Heart right ventricle (tissue), 16 donors: ENCODE data around the gene NFYC. TPM values are rescaled to one million over a fixed set of nuclear protein-coding genes. Genes with fewer than 3 reads are reported as not detected.

Experiments used
- ATAC-seq, 8 donors: fragments of 200-7000 bp; cut with Tn5 transposase; one replicate each; pipeline ENCODE4 v1.9.1; 2020; ENCODE audit warnings: mild to moderate bottlenecking in 8 of 8, moderate library complexity in 8 of 8, moderate number of reproducible peaks in 1 of 8
- DNase-seq, 2 donors: peaks; one replicate each; pipeline ENCODE4 v3.0.0-alpha.2; 2020
- H3K27ac ChIP-seq, 10 donors: fragments of 200-600 bp; sonication (generic) in 2 of 10; one replicate each; pipeline versions ENCODE4 v1.5.0 to v1.8.0; 2020 to 2022; ENCODE audit warnings: mild to moderate bottlenecking in 3 of 10
- H3K27me3 ChIP-seq, 7 donors: fragments of 200-600 bp; one replicate each; pipeline ENCODE4 v1.8.0; 2021 to 2022; ENCODE audit warnings: mild to moderate bottlenecking in 2 of 7
- H3K36me3 ChIP-seq, 9 donors: fragments of 200-600 bp; sonication (generic) in 1 of 9; one replicate each; pipeline versions ENCODE4 v1.5.0 to v1.8.0; 2020 to 2022; ENCODE audit warnings: mild to moderate bottlenecking in 2 of 9
- H3K4me1 ChIP-seq, 9 donors: fragments of 200-600 bp; sonication (generic) in 1 of 9; one replicate each; pipeline versions ENCODE4 v1.5.0 to v1.8.0; 2020 to 2022; ENCODE audit warnings: mild to moderate bottlenecking in 4 of 9
- H3K4me3 ChIP-seq, 10 donors: fragments of 200-600 bp; sonication (generic) in 2 of 10; one replicate each; pipeline versions ENCODE4 v1.5.0 to v1.8.0; 2020 to 2022; ENCODE audit warnings: mild to moderate bottlenecking in 7 of 10, moderate library complexity in 2 of 10
- H3K9me3 ChIP-seq, 11 donors: fragments of 200-600 bp in 10 of 11; sonication (generic) in 2 of 11; one replicate each; pipeline versions ENCODE4 v1.5.0 to v1.8.0; 2013 to 2022; ENCODE audit warnings: mild to moderate bottlenecking in 2 of 11, control low read depth in 1 of 11, moderate library complexity in 1 of 11
- WGBS, 2 donors: extraction: QIAGEN DNeasy Blood & Tissue Kit; methylation state at CpG; one replicate each; pipeline ENCODE4 v1.1.7; 2013; ENCODE audit warnings: inconsistent platforms in 1 of 2; 5-methylcytosine and 5-hydroxymethylcytosine counted together
- intact Hi-C, 10 donors: fragments of 100-400 bp; cut with DNase I; formaldehyde crosslinking; loops; one replicate each; pipeline versions ENCODE4 v1.11.1 to v1.14.2; 2022
- polyA plus RNA-seq, 2 donors: library from polyadenylated mRNA; stranded (reverse); fragments of 200-250 nt; gene quantifications; one replicate each; pipeline ENCODE4 v1.2.3, GENCODE V29; 2013
- total RNA-seq, 10 donors: library from RNA; stranded (reverse); fragmentation: NEBNext Ultra II Directional in 3 of 10; extraction: Animal tissue kit (Norgen Biotek cat#: 25700) in 3 of 10; gene quantifications; one replicate each; pipeline versions ENCODE4 v1.2.1 to v1.2.4, GENCODE V29; 2021 to 2023
- TF ChIP-seq, protein P1 (sequence below), 9 donors: fragments of 200-600 bp; sonication (generic) in 2 of 9; IDR thresholded peaks; one replicate each; pipeline versions ENCODE4 v1.5.0 to v1.8.0; 2021 to 2022; ENCODE audit warnings: antibody characterized with exemption in 9 of 9, mild to moderate bottlenecking in 5 of 9, moderate library complexity in 1 of 9
- donor health status: Arrhythmogenic right ventricular cardiomyopathy.
- donor health status: ischemic (EF 13 %, LVEDD 7.1; RV severe dilation, severe dysfunction).
- donor health status: healthy with polysubstance abuse.
- donor health status: DM: no; HTN: yes; CAD: no.
- donor health status: DM: no; HTN: no; CAD: no.
- donor health status: ischemic (EF 25% LVEDD 6.9; RV normal size, moderate dysfunction).
- donor health status: ischemic (EF 25% LVEDD 5.7; RV mildly dilated, moderate dysfunction).
- donor health status: healthy.
- donor health status: DM: yes; HTN: yes; CAD: no.
- donor health status: Ischemic cardiomyopathy.
- donor health status: ischemic (EF 35%, LVEDD 5.7; RV mildly dilated, moderate dysfunction).
- donor health status: nonischemic (EF 11% LVEDD 7.7; RV severe dilation, severe dysfunction).
- donor health status: DM: yes; HTN: yes; CAD: no.
- donor health status: PGD.
- donor health status: ischemic (EF 29% LVEDD 5.4; RV normal size, mild dysfunction).
- donor health status: nonischemic (EF 23%, LVEDD 6.1; RV moderate dilation, normal function).

NFYC gene
- total and polyA plus RNA-seq, 12 donors, result 49.9 to 84.7 (median 71.7) TPM

DNA sequence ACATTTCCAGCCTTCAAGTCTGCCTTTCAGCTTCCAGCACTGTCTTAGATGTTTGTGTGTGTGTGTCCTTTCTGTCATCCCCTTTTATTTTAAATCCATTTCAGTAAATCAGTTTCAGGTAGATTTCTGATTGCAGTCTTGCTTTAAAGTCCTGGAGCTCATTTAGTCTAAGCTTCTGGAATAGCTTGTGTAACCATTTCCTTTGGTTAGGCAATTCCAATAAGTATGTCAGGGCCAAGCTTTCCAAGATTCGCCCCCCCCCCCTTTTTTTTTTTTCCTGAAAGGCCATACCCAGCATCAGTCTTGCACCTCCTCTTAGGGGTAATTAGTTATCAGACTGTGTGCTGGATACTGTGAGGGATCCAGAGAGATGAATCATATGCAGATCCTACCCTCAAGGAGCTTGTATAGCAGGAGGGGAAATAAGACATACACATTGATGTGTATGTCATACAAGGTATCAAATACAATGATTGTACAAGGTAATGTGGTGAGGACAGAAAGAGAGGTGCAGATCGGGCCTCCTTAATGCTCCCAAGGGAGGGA lies 41.3 kb downstream of the NFYC start:
- H3K27me3 ChIP-seq, result no peaks in the 10 kb centered on the region
- no peak for DNase-seq
- no peak for ATAC-seq
- intact Hi-C loops, result no loop called here
- 79 to 87% methylated on average over 2 of the region's 2 CpGs for WGBS, 2 donors
- peak overlapping the region in 1 of 10 donors; percentile 6 for H3K27ac ChIP-seq
- H3K4me1 ChIP-seq, result peaks cover 5 to 82% (median 53%) of the 10 kb centered on the region in 9 donors
- H3K36me3 ChIP-seq, result peaks cover 0 to 9% (median 0%) of the 10 kb centered on the region in 9 donors
- H3K4me3 ChIP-seq, result no peak overlapping the region
- H3K9me3 ChIP-seq, result peaks cover 0 to 10% (median 0%) of the 10 kb centered on the region in 11 donors
- TF ChIP-seq, protein P1, sequence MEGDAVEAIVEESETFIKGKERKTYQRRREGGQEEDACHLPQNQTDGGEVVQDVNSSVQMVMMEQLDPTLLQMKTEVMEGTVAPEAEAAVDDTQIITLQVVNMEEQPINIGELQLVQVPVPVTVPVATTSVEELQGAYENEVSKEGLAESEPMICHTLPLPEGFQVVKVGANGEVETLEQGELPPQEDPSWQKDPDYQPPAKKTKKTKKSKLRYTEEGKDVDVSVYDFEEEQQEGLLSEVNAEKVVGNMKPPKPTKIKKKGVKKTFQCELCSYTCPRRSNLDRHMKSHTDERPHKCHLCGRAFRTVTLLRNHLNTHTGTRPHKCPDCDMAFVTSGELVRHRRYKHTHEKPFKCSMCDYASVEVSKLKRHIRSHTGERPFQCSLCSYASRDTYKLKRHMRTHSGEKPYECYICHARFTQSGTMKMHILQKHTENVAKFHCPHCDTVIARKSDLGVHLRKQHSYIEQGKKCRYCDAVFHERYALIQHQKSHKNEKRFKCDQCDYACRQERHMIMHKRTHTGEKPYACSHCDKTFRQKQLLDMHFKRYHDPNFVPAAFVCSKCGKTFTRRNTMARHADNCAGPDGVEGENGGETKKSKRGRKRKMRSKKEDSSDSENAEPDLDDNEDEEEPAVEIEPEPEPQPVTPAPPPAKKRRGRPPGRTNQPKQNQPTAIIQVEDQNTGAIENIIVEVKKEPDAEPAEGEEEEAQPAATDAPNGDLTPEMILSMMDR (IDR thresholded peaks at IDR 0.05), result no peak

DNA sequence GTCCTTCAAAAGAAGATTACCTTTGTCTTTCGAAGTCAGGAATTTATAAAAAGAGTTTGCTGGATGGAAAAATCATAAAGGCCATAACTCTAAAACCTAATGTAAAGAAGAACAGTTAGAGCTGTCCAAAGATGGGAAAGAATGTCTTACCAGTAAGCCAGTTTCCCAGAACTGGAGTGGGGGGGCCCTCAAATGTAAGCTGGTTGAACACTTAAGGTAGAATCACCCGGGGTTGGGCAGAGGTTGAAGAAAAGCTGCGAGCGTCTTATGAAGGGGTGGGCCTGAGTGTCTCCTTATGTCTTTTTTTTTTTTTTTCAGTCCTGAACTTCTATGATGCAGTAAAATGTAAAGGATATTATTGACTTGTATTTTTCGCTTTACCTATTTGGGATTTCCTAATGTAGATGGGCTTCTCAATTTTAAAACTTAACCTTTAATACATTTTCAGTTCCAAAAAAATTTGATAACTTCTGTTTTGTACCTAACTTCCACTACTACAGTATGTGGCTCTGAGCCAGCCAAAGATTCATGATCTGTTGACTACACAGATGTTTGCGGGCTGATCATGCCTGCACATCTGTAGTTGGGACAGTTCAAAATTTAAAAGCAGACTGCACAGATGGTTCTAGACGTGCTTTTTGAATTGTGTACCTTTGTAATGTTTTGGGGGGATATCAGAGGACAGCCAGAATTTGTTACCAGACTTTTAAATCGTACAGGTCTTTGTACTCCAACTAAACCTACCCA lies 43.6 kb downstream of the NFYC start:
- intact Hi-C loops, result no loop called here
- Histone ChIP-seq H3K27me3 (no peaks in the 10 kb centered on the region), H3K4me1 (peaks cover 7 to 86% (median 49%) of the 10 kb centered on the region in 9 donors), H3K4me3 (no peak overlapping the region), H3K36me3 (peaks cover 0 to 18% (median 14%) of the 10 kb centered on the region in 9 donors), H3K9me3 (peaks cover 0 to 10% (median 0%) of the 10 kb centered on the region in 11 donors), H3K27ac (peak overlapping the region in 3 of 10 donors; percentile 51 to 64 (median 59))
- TF ChIP-seq, protein P1 (IDR thresholded peaks at IDR 0.05), result no peak
- DNase-seq (no peak), ATAC-seq (no peak)
- 78 to 81% methylated on average over 8 of the region's 8 CpGs for WGBS, 2 donors

DNA sequence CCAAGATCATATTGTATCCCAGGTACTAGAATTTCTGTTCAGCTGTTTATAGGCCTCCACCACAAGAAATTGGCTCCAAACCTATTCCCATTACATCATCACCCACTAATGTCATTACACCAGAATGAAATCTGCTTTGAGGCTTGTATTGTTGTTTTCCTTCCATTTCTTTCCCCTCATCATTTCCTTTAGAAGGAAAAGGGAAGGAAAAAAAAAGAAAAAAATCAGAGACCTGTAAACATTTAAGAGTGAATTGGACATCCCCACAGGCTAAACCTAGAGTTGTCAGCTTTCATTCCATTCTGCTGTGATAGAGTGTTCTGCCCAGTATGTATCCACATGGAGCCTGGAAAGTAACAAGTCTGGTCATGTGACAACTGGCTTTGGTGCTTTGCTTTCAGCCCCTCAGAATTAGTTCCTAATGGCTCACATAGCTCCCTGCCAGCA lies 44.6 kb downstream of the NFYC start:
- DNase-seq, result peak in 1 of 2 donors; percentile 10
- H3K36me3 ChIP-seq, result peaks cover 0 to 29% (median 15%) of the 10 kb centered on the region in 9 donors
- H3K4me1 ChIP-seq, result peaks cover 11 to 88% (median 52%) of the 10 kb centered on the region in 9 donors
- no peaks in the 10 kb centered on the region for H3K27me3 ChIP-seq
- no peak overlapping the region for H3K4me3 ChIP-seq
- ATAC-seq, result peak in 7 of 8 donors; percentile 27 to 89 (median 78)
- TF ChIP-seq, protein P1 (IDR thresholded peaks at IDR 0.05), result no peak
- peak overlapping the region in 6 of 10 donors; percentile 7 to 64 (median 55) for H3K27ac ChIP-seq
- H3K9me3 ChIP-seq, result peaks cover 0 to 10% (median 0%) of the 10 kb centered on the region in 11 donors
- intact Hi-C loops, result no loop called here

DNA sequence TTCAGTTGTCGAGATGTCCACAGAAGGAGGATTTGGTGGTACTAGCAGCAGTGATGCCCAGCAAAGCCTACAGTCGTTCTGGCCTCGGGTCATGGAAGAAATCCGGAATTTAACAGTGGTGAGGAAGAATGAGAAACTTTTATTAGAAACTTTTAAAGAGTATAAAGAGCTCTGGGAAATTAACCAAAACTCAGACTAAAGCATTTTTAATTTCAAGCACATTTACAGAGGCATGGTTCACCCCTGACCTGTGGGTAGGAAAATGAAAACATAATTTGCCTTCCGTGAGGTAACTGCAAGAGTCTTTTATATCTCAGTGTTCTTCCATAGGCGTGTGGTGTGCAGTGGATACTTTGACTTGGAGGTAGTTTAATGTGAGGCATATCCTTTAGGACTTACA lies 47.3 kb downstream of the NFYC start:
- Histone ChIP-seq H3K4me3 (no peak overlapping the region), H3K36me3 (peaks cover 0 to 55% (median 15%) of the 10 kb centered on the region in 9 donors), H3K27me3 (no peaks in the 10 kb centered on the region), H3K9me3 (peaks cover 0 to 10% (median 0%) of the 10 kb centered on the region in 11 donors), H3K4me1 (peaks cover 14 to 91% (median 64%) of the 10 kb centered on the region in 9 donors), H3K27ac (peak overlapping the region in 1 of 10 donors; percentile 4)
- DNase-seq, result no peak
- 72 to 79% methylated on average over 6 of the region's 6 CpGs for WGBS, 2 donors
- TF ChIP-seq, protein P1 (IDR thresholded peaks at IDR 0.05), result no peak
- ATAC-seq, result no peak
- intact Hi-C loops, result no loop called here
